Hepatocyte (in vitro differentiated cells): ENCODE measurements around the gene PTPRD.

Source experiments
- EZH2phosphoT487 ChIP-seq: fragments of 200-600 bp; sonication (generic); IDR thresholded peaks from one replicate; pipeline ENCODE4 v1.6.1; 2018; ENCODE audit warnings: antibody characterized with exemption, mild to moderate bottlenecking, low read depth, moderate library complexity; ENCODE audit not compliant: unreplicated experiment, severe bottlenecking
- TF ChIP-seq, protein P1 (sequence below): fragments of 200-600 bp; sonication (generic); IDR thresholded peaks from 2 replicates; pipeline ENCODE4 v1.5.1; 2016; ENCODE audit warnings: antibody characterized with exemption, mild to moderate bottlenecking; ENCODE audit not compliant: poor library complexity

DNA sequence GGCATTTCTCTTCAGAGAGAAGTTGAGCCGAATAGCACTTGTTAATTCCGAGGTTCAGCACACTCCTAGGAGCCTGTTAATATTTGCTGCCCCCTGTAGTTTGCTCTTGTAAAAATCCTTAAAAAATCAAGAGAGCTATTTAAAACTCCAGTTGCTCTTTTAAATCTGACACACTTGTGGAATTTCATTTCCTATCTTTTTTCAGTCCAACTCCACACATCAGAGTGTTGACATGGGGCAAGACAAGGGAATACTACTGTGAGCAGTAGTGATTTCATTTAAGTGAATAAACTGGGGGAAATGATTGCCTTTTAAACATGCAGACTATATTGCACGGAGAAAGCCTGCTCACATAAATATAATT lies 1717.0 kb downstream of the PTPRD start:
- TF ChIP-seq, protein P1, sequence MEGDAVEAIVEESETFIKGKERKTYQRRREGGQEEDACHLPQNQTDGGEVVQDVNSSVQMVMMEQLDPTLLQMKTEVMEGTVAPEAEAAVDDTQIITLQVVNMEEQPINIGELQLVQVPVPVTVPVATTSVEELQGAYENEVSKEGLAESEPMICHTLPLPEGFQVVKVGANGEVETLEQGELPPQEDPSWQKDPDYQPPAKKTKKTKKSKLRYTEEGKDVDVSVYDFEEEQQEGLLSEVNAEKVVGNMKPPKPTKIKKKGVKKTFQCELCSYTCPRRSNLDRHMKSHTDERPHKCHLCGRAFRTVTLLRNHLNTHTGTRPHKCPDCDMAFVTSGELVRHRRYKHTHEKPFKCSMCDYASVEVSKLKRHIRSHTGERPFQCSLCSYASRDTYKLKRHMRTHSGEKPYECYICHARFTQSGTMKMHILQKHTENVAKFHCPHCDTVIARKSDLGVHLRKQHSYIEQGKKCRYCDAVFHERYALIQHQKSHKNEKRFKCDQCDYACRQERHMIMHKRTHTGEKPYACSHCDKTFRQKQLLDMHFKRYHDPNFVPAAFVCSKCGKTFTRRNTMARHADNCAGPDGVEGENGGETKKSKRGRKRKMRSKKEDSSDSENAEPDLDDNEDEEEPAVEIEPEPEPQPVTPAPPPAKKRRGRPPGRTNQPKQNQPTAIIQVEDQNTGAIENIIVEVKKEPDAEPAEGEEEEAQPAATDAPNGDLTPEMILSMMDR: peak; percentile 66
- TF ChIP-seq EZH2phosphoT487: no peak
